Measurements from ENCODE around the gene FBXW11. TPM values are rescaled to one million over a fixed set of nuclear protein-coding genes. Genes with fewer than 3 reads are reported as not detected.
A peak's percentile ranks its signal among the peaks of the same experiment; 100 is the strongest.
"Not testable (repeated sequence)": the region's sequence is repeated elsewhere in the genome, so short reads cannot be mapped to it uniquely, and the experiment has no call there.

The FBXW11 gene
- total RNA-seq, 1 donor from 2014 or later = 54.8 TPM

DNA sequence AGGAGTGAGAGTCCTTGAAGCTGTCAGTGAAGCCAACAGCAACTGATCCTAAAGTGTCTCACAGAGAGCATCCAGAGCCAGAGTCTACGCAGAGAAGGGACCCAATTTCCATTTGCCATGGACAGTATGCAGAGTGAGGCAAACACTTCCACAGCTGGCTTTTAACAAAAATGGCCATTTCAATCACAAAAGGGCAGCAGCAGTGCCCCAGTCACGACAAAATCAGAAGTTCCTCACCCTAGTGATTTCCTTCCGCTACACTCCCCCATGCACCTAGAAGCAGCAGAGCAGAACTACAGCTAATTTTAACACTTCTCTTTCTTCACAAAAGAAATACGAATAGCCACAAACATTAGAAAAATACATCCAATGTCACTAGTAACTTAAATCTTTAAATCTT, 27.9 kb downstream of the FBXW11 start:
- peaks cover 37% of the 10 kb centered on the region for H3K4me1 Mint-ChIP-seq (ENCODE audit: low read depth)

DNA sequence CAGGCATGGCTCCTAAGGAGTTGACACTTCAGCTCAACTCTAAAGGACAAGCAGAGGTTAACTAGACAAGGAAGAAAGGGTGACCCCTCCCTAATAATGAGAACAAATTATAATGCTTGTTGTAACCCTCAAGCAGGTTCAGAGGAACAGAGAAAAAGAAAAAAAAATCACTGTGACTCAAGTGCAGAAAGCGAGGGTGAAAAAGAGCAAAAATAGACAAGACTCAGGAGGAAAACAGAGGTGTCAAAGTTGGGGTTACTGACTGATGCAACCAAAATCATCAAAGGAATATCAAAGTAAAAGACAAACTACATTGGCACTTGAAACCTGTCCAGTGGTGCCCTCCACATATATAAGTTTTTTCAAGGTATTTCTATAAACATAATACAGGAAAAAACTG, 28.4 kb downstream of the FBXW11 start:
- H3K27ac Mint-ChIP-seq (ENCODE audit: unreplicated experiment) = no peak overlapping the region
- TF ChIP-seq, protein P1, sequence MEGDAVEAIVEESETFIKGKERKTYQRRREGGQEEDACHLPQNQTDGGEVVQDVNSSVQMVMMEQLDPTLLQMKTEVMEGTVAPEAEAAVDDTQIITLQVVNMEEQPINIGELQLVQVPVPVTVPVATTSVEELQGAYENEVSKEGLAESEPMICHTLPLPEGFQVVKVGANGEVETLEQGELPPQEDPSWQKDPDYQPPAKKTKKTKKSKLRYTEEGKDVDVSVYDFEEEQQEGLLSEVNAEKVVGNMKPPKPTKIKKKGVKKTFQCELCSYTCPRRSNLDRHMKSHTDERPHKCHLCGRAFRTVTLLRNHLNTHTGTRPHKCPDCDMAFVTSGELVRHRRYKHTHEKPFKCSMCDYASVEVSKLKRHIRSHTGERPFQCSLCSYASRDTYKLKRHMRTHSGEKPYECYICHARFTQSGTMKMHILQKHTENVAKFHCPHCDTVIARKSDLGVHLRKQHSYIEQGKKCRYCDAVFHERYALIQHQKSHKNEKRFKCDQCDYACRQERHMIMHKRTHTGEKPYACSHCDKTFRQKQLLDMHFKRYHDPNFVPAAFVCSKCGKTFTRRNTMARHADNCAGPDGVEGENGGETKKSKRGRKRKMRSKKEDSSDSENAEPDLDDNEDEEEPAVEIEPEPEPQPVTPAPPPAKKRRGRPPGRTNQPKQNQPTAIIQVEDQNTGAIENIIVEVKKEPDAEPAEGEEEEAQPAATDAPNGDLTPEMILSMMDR (IDR thresholded peaks at IDR 0.05) = no peak
- H3K9me3 Mint-ChIP-seq (ENCODE audit: low read depth) = peaks cover 6% of the 10 kb centered on the region
- DNase-seq (ENCODE audit: low spot score) = no peak
- no peak overlapping the region for H3K4me3 Mint-ChIP-seq (ENCODE audit: unreplicated experiment)
- peaks cover 42% of the 10 kb centered on the region for H3K4me1 Mint-ChIP-seq (ENCODE audit: low read depth)
- H3K27me3 Mint-ChIP-seq (ENCODE audit: low read depth) = no peaks in the 10 kb centered on the region
- no peaks in the 10 kb centered on the region for H3K36me3 Mint-ChIP-seq (ENCODE audit: low read depth)

More for the DNA sequence above, 27.9 kb downstream of the FBXW11 start:
- DNase-seq (ENCODE audit: low spot score) = no peak
- Mint-ChIP-seq H3K27me3 (ENCODE audit: low read depth) (no peaks in the 10 kb centered on the region), H3K9me3 (ENCODE audit: low read depth) (peaks cover 6% of the 10 kb centered on the region), H3K4me3 (ENCODE audit: unreplicated experiment) (no peak overlapping the region), H3K36me3 (ENCODE audit: low read depth) (no peaks in the 10 kb centered on the region), H3K27ac (ENCODE audit: unreplicated experiment) (no peak overlapping the region)
- TF ChIP-seq, protein P1 (IDR thresholded peaks at IDR 0.05) = no peak

DNA sequence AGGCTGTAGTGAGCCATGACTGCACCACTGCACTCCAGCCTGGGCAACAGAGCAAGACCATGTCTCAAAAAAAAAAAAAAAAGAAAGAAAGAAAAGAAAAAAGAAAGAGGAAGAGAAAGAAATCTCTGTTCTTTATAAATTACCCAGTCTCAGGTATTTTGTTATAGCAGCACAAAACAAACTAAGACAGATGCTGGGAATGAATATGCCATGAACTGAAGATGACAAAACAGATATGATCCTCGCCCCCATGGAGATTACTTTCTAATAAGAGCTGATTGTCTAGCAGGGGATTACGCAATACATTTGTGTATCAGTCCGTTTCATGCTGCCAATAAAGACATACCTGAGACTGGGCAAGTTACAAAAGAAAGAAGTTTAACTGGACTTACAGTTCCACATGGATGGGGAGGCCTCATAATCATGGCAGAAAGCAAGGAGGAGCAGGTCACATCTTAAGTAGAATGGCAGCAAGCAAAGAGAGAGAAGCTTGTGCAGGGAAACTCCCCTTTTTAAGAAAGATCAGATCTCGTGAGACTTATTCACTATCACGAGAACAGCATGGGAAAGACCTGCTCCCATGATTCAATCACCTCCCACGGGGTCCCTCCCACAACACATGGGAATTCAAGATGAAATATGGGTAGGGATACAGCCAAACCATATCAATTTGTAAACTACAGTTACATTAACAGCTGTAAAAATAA, 29.0 kb downstream of the FBXW11 start:
- H3K9me3 Mint-ChIP-seq (ENCODE audit: low read depth); H3K4me3 Mint-ChIP-seq (ENCODE audit: unreplicated experiment); H3K36me3 Mint-ChIP-seq (ENCODE audit: low read depth); H3K27me3 Mint-ChIP-seq (ENCODE audit: low read depth); DNase-seq (ENCODE audit: low spot score); H3K27ac Mint-ChIP-seq (ENCODE audit: unreplicated experiment): not testable (repeated sequence)
- H3K4me1 Mint-ChIP-seq (ENCODE audit: low read depth) = peaks cover 41% of the 10 kb centered on the region

DNA sequence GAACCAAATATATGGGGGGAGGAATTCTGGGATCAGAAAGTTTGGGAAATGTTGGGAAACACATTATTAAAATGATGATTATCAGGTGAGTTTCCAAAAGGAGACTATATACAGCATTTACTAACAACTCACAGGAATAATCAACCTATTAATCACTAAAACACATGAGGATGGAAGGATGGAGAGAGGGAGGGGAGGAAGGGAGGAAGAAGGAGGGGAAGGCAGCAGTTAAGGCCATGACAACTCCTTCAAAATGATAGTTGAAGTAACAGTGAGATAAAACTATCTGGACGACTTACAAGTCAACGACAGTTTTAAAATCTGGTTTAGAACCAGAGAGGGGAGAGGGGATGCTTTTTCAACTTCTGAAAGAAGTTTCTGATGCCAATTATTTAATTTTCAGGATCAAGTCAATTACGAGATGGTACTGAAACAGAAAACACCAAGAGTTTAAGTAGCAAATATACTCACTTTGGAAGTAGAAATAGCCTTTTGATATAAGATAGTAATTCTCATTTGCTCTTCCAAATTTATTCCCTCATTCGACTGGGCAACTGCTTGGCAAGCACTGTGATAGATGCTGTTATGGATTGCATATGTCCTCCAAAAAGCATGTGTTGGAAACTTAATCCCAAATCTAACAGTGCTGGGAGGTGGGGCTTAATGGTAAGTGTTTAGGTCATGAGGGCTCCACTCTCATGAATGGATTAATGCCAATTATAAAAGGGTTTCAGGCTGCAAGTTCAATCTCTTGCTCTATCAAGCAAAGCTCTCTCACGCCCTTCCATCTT, 30.4 kb downstream of the FBXW11 start:
- no peaks in the 10 kb centered on the region for H3K36me3 Mint-ChIP-seq (ENCODE audit: low read depth)
- no peak overlapping the region for H3K4me3 Mint-ChIP-seq (ENCODE audit: unreplicated experiment)
- H3K9me3 Mint-ChIP-seq (ENCODE audit: low read depth) = peaks cover 6% of the 10 kb centered on the region
- DNase-seq (ENCODE audit: low spot score) = no peak
- H3K4me1 Mint-ChIP-seq (ENCODE audit: low read depth) = peaks cover 45% of the 10 kb centered on the region
- no peaks in the 10 kb centered on the region for H3K27me3 Mint-ChIP-seq (ENCODE audit: low read depth)
- TF ChIP-seq, protein P1 (IDR thresholded peaks at IDR 0.05) = no peak
- H3K27ac Mint-ChIP-seq (ENCODE audit: unreplicated experiment) = peak overlapping the region; percentile 82

DNA sequence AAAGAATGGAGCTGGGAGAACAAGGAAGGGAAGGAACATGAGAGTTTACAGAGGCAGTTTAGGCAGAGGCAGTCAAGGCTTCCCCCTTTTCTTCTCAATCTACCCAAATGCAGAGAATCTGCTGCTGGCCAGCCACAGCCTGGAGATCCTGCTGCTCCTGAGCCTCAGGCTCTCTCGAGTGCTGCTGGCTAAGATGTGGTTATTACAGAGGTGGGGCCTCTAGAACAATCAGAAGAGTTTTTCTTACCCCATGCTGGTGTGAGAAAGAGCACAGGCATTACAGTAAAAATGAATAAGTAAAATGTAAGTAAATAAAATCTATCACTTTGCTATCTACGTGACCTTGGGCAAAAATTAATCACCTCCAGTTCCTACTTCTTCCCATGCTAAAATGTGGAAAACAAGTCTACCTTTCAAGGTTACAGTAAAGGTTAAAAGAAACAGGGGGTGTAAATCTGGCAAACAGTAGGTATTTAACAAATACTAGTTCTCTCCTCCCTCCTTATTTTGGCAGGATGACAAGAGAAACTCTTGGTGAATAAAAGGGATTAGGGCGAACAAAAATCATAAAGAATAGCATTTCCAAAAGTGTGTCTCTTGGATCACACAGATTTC, 31.1 kb downstream of the FBXW11 start:
- Mint-ChIP-seq H3K4me1 (ENCODE audit: low read depth) (peaks cover 52% of the 10 kb centered on the region), H3K27ac (ENCODE audit: unreplicated experiment) (peak overlapping the region; percentile 82), H3K4me3 (ENCODE audit: unreplicated experiment) (no peak overlapping the region), H3K27me3 (ENCODE audit: low read depth) (no peaks in the 10 kb centered on the region), H3K36me3 (ENCODE audit: low read depth) (no peaks in the 10 kb centered on the region), H3K9me3 (ENCODE audit: low read depth) (peaks cover 6% of the 10 kb centered on the region)
- no peak for DNase-seq (ENCODE audit: low spot score)
- TF ChIP-seq, protein P1 (IDR thresholded peaks at IDR 0.05) = no peak
